HT-29 (cell line): Measurements from ENCODE around the gene TBX1. TPM values are rescaled to one million over a fixed set of nuclear protein-coding genes. Genes with fewer than 3 reads are reported as not detected.

Experiments used
- DNase-seq: peaks from one replicate; pipeline ENCODE4 v3.0.0-alpha.2; 2015; ENCODE audit warnings: low spot score
- total RNA-seq: library from RNA; depleted of rRNA; stranded (reverse); fragments of >200 nt; shearing (Covaris generic); gene quantifications from 2 replicates; pipeline ENCODE4 v1.2.3, GENCODE V29; 2014

Gene TBX1
- total RNA-seq, 1 experiment from 2014 or later: not detected

GRCh38 chr22:19737846-19738663 lies 22.5 kb upstream of the TBX1 start:
- no peak for DNase-seq

GRCh38 chr22:19738664-19739447 lies 21.7 kb upstream of the TBX1 start:
- DNase-seq: no peak

GRCh38 chr22:19739448-19739895 lies 21.1 kb upstream of the TBX1 start:
- no peak for DNase-seq

DNA sequence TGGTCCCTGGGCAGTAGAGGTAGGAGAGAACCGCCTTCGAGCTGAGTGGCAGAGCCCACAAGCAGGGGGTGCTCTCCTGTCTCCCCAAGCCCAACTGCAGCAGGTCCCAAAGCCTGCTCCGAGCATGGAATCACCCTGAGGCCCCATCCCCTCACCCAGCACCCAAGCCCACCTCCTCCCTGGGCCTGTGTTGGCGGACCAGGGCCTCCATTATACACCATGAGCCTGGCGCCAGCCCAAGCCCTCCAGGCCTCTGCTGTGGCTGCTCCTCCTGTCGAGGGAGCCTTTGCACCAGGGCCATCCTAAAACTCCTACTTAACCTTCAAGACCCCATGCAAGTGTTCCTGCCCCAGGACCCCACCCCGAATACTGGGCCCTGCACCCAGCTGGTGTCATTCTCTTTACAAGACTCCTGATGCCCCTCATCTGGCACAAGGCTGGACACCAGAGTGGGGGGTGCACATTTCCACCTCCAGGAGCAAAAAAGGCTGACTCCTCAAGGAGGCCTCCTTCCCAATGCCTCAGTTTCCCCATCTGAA lies 20.6 kb upstream of the TBX1 start:
- no peak for DNase-seq

DNA sequence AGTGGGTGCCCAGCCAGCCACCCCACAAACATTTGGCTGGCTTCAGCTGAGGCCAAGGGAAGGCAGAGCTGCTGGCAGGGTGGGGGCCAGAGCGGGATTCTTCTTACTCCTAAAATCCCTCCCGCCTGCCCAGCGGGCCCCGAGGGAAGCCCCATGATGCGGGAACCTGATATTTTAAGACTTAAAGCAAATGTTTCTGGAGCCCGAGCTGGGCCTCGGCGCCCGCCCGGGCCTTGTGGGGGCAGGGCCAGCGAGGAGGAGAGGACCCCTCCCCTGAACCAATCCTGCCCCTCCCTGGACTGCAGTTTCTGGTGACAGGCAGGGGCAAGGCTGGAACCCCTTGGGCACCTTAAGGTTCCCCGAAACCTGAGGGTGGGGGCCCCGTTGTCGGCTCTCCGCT lies 20.0 kb upstream of the TBX1 start:
- DNase-seq: no peak

DNA sequence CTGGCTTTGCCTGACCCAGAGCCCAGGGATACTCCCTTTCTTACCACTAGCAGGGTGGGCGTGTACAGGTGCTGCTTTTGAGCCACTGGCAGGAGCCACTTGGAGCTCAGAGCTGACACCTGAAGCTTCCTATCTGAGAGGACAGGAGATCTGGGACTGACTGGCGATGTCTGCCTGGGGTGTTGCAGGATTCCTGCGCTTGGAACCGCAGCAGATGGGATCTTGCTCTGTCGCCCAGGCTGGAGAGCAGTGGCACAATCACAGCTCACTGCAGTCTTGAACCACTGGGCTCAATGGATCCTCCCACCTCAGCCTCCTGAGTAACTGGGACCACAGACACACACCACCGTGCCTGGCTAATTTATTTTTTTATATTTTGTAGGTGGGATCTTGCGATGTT lies 19.5 kb upstream of the TBX1 start:
- no peak for DNase-seq

DNA sequence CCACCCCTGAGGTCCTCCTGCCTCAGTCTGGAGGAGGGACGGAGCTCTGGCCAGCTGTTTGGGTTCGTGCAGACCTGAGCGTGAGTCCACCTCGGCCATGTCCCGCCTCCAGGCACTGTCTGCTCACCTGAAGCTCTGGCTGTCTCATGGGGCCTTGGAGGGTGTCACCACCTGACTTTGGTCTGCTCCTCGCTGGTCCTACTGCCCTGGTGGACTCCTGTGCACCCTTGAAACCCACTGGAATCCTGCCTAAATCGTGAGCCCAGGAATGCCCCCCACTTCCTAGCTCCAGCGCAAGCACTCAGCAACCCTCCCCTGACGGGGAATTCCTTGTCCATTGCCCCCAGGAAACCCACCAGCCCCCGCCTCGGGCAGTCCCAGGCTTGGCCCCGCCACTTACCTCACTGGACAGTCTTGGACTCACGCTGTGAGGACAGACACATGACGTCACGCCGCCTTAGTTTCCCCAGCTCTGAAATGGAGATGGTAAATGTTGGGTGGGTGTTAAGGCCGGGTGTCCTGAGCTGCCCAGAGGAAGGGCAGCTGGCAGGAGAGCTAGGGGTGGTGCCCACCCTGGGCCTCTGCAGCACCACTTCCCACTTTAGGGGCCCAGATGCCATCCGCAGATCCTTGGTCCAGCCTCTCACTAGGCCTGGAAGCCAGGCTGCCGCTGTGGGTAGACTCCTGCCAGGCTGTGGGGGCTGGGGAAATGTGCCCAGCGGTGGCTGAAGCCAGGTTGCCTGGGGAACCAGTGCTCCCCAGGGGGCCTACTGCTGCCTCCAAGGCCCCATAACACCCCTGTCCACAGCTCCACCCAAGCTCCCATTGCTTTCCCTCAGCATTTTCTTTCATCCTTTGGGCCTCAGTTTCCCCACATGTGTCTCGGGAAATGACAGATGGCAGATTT lies 18.2 kb upstream of the TBX1 start:
- DNase-seq: no peak

- no peak for DNase-seq
Observed at GRCh38 chr22:19743081-19743480, 17.5 kb upstream of the TBX1 start.

- no peak for DNase-seq
Observed at GRCh38 chr22:19743651-19744050, 16.9 kb upstream of the TBX1 start.

- no peak for DNase-seq
Observed at GRCh38 chr22:19744350-19745006, 16.1 kb upstream of the TBX1 start.

DNA sequence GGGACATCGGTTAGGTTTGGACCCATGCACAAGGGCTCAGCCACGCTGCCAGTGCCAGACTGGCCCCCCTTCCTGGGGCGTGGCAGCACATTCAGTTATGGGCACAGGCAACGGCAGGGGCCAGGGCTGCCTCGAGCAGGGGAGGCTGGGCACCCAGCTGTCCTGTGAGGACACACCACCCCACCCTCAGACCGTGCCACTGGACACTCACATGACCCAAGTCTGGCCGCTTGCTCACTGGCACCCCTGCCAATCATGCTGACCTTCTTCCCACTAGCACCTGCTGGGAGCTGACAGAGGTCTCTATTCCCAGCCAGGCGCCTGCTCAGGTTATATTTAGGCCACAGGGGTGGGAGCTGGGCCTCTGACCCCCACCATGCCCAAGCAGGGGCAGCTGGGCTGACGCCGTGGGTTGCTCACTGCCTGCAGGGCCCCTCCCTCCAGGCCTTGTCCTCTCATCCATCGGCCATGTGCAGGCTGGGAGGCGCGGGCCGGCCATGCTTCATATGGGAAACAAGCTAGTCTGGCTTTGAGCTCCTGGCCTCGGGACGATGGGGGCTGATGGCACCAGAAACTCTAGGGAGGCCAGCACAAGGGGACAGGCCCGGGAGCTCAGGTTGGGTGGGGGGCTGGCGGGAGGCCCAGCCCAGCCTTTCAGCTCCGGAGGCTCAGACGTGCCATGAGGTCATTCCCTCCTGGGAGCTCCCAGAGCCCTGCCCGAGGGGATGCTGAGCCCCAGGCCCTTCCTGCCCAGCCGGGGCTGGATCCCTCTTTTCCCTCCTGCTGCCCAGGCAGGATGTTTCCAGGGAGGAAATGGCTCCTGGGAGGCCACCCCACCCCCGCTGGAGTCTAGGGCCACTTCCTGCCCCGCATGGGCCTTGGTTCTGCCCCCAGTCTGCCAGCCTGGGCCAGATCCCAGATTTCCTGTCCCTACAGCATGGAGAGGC lies 15.2 kb upstream of the TBX1 start:
- DNase-seq: no peak

- no peak for DNase-seq
Observed at GRCh38 chr22:19746726-19747125, 13.9 kb upstream of the TBX1 start.

GRCh38 chr22:19747551-19747950 lies 13.0 kb upstream of the TBX1 start:
- DNase-seq: no peak

DNA sequence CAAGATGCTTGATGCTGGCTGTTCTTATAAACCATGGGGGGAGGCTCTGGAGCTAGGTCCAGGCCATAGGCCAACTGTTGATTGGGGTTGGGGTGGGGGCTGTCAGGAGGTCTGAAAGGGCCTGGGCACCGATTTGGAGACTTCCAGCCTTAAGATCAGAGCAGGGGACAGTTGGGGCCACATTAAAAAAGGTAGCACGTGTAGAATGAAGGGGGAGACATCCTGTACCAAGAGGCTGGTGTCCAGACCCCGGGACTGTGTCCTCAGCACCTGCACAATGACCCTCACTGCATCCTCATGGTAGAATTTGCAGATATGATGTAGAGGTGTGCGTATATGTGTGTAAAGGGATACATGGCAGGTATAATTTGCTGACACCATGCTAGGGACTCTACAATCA lies 12.4 kb upstream of the TBX1 start:
- DNase-seq: no peak

DNA sequence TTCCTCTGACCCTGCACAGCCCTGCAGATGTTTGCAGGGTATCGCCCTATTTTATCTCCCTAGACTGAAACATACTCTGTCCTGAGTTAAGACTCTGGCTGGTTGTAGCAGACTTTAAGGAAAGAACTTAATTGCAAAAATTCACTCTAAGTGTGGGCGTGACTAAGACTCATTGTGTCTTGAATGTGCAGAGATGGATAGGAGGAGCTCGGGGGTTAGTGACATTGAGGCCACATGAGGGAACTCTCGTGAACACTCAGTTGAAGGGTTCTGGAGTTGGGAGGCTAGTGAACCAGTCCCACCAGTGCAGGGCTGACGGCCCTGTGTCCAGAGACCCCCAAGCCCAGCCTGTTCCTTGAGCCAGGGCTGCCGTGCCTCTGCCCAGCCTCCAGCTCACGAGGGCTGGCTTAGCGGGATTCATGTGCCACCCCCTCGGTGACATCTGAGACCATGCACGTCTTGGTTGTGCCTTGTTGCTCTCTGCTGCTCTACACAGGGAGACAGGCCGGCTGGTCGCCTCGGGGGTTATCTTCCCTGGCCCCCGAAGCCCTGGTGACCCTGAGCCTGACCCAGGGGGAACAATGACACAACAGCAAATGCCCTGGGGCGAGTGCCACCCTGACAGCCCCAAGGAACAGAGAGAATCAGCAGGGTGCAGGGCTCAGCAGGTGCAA lies 11.4 kb upstream of the TBX1 start:
- DNase-seq: no peak

DNA sequence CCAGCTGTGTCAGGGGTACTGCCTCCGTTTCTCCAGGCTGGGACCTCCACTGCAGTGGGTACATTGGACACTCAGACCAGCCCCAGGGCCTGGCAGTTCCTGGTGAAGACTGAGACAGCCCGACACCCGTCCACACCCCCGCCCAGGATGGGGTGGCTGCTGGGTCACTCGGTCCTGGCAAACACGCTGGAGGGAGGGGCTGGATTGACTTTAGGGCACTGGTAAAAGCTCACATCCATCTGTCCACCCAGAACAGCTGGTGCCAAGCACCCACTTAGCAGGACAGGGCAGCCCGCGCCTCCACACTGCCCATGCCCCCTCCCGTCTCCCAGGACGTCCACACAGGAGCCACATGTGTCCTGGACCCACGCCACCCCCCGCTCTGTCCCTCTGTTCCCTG lies 10.7 kb upstream of the TBX1 start:
- no peak for DNase-seq

- no peak for DNase-seq
Observed at GRCh38 chr22:19750507-19751490, 9.8 kb upstream of the TBX1 start.
